IMR-90 (cell line): ENCODE data around the gene ABCB10. TPM values are rescaled to one million over a fixed set of nuclear protein-coding genes. Genes with fewer than 3 reads are reported as not detected.

ENCODE experiments used
- ATAC-seq: fragments of 200-7000 bp; cut with Tn5 transposase; 2 replicates; pipeline ENCODE4 v1.9.1; 2020; ENCODE audit warnings: low read depth, mild to moderate bottlenecking, moderate library complexity
- BruUV-seq: library from RNA; stranded (reverse); fragments of 400-500 nt; replicated peaks from 2 replicates; lab custom pipeline; 2021; lab: Mats Ljungman, UMichigan
- CTCF ChIA-PET: fragments of 300-600 bp; formaldehyde crosslinking; extraction: SDS; loops from one replicate; lab custom pipeline; 2021; ENCODE audit warnings: antibody characterized with exemption; lab: Yijun Ruan, JAX
- POLR2A ChIA-PET: fragments of 300-600 bp; sonication (Branson Sonifier 250); formaldehyde crosslinking; loops from one replicate; lab custom pipeline; 2022; ENCODE audit warnings: antibody characterized with exemption; ENCODE audit not compliant: unreplicated experiment; lab: Charles Lee
- DNase-seq: peaks from one replicate; pipeline ENCODE4 v3.0.0; 2013
- H2AFZ ChIP-seq: replicated peaks from 2 replicates; pipeline ENCODE3; 2013; ENCODE audit warnings: low read length, mild to moderate bottlenecking; ENCODE audit not compliant: poor library complexity
- H2AK5ac ChIP-seq: 2 replicates; pipeline ENCODE4 v1.6.1; 2013; ENCODE audit warnings: low read depth, low read length, inconsistent platforms
- H2AK9ac ChIP-seq: replicated peaks from 2 replicates; pipeline ENCODE3; 2013; ENCODE audit warnings: mild to moderate bottlenecking, low read depth, low read length, moderate library complexity; ENCODE audit not compliant: poor library complexity
- H2BK120ac ChIP-seq: 2 replicates; pipeline ENCODE4 v1.6.1; 2013; ENCODE audit warnings: low read depth, low read length, inconsistent platforms
- H2BK15ac ChIP-seq: 3 replicates; pipeline ENCODE4 v1.6.1; 2013; ENCODE audit warnings: low read depth, low read length, inconsistent platforms
- H2BK20ac ChIP-seq: 2 replicates; pipeline ENCODE4 v1.6.1; 2013; ENCODE audit warnings: low read depth, mild to moderate bottlenecking, inconsistent platforms, low read length, moderate library complexity
- H2BK5ac ChIP-seq: 2 replicates; pipeline ENCODE4 v1.6.1; 2013; ENCODE audit warnings: mild to moderate bottlenecking, low read depth, low read length, inconsistent platforms; ENCODE audit not compliant: poor library complexity, severe bottlenecking
- H3K14ac ChIP-seq: replicated peaks from 2 replicates; pipeline ENCODE4 v1.6.1; 2013; ENCODE audit warnings: low read depth, low read length, inconsistent platforms
- H3K18ac ChIP-seq: 2 replicates; pipeline ENCODE4 v1.6.1; 2013; ENCODE audit warnings: low read depth, low read length, control low read depth
- H3K23ac ChIP-seq: 2 replicates; pipeline ENCODE4 v1.6.1; 2013; ENCODE audit warnings: low read depth, low read length, inconsistent platforms
- H3K27ac ChIP-seq: 2 replicates; pipeline ENCODE4 v1.5.1; 2013; ENCODE audit warnings: mild to moderate bottlenecking, control low read depth, low read length; ENCODE audit not compliant: insufficient read depth
- H3K27me3 ChIP-seq: 2 replicates; pipeline ENCODE4 v1.6.1; 2013; ENCODE audit warnings: low read length; ENCODE audit not compliant: control insufficient read depth, insufficient read depth
- H3K36me3 ChIP-seq: 2 replicates; pipeline ENCODE4 v1.6.1; 2013; ENCODE audit warnings: low read length, mixed read lengths; ENCODE audit not compliant: control insufficient read depth, insufficient read depth
- H3K4ac ChIP-seq: 2 replicates; pipeline ENCODE4 v1.6.1; 2013; ENCODE audit warnings: low read depth, low read length, inconsistent platforms
- H3K4me1 ChIP-seq: 2 replicates; pipeline ENCODE4 v1.6.1; 2013; ENCODE audit warnings: low read length, mixed read lengths; ENCODE audit not compliant: control insufficient read depth, insufficient read depth
- H3K4me2 ChIP-seq: 2 replicates; pipeline ENCODE4 v1.6.1; 2013; ENCODE audit warnings: low read depth, mild to moderate bottlenecking, control low read depth, low read length, moderate library complexity
- H3K4me3 ChIP-seq: 2 replicates; pipeline ENCODE4 v1.5.1; 2013; ENCODE audit warnings: low read depth, mild to moderate bottlenecking, control low read depth, low read length, moderate library complexity; ENCODE audit not compliant: insufficient read depth
- H3K56ac ChIP-seq: 2 replicates; pipeline ENCODE4 v1.6.1; 2013; ENCODE audit warnings: low read length, inconsistent platforms; ENCODE audit not compliant: insufficient read depth; ENCODE audit errors: extremely low read depth
- H3K79me1 ChIP-seq, 2 experiments: 2 replicates each; pipeline ENCODE4 v1.6.1; 2013; ENCODE audit warnings: low read length in 2 of 2, inconsistent platforms in 1 of 2, low read depth in 1 of 2
- H3K9ac ChIP-seq: 2 replicates; pipeline ENCODE4 v1.6.1; 2013; ENCODE audit warnings: low read depth, low read length, control low read depth
- H3K9me1 ChIP-seq: 2 replicates; pipeline ENCODE4 v1.6.1; 2013; ENCODE audit warnings: low read length, inconsistent platforms; ENCODE audit not compliant: insufficient read depth
- H3K9me3 ChIP-seq: 2 replicates; pipeline ENCODE4 v1.6.1; 2013; ENCODE audit warnings: low read length; ENCODE audit not compliant: control insufficient read depth, insufficient read depth
- H4K20me1 ChIP-seq: 2 replicates; pipeline ENCODE4 v1.6.1; 2013; ENCODE audit warnings: low read length, inconsistent platforms; ENCODE audit not compliant: insufficient read depth
- H4K5ac ChIP-seq: 2 replicates; pipeline ENCODE4 v1.6.1; 2013; ENCODE audit warnings: mild to moderate bottlenecking, low read depth, low read length, control low read depth
- H4K8ac ChIP-seq, 2 experiments: 2 replicates each; pipeline ENCODE4 v1.6.1; 2013; ENCODE audit warnings: low read depth in 2 of 2, low read length in 2 of 2, control low read depth in 1 of 2, inconsistent platforms in 1 of 2
- H4K91ac ChIP-seq: 2 replicates; pipeline ENCODE4 v1.6.1; 2013; ENCODE audit warnings: low read depth, low read length, inconsistent platforms; ENCODE audit not compliant: insufficient read depth
- BHLHE40 ChIP-seq: fragments of 150-350 bp; IDR thresholded peaks from 2 replicates; pipeline ENCODE4 v1.6.1; 2016; ENCODE audit warnings: mild to moderate bottlenecking, low read depth, low read length
- CEBPB ChIP-seq: IDR thresholded peaks from 2 replicates; pipeline ENCODE4 v1.6.1; 2012; ENCODE audit warnings: low read depth, low read length, improper control_type of control experiment
- CHD1 ChIP-seq: IDR thresholded peaks from 2 replicates; pipeline ENCODE4 v1.6.1; 2012; ENCODE audit warnings: low read depth, low read length, improper control_type of control experiment
- FOS ChIP-seq: fragments of 150-350 bp; IDR thresholded peaks from 2 replicates; pipeline ENCODE4 v1.6.1; 2016; ENCODE audit warnings: low read depth, low read length
- MAFK ChIP-seq: IDR thresholded peaks from 2 replicates; pipeline ENCODE4 v1.6.1; 2012; ENCODE audit warnings: low read depth, low read length, improper control_type of control experiment
- MAZ ChIP-seq: IDR thresholded peaks from 2 replicates; pipeline ENCODE4 v1.6.1; 2012; ENCODE audit warnings: low read depth, mild to moderate bottlenecking, low read length, improper control_type of control experiment, moderate library complexity, borderline replicate concordance
- MXI1 ChIP-seq: IDR thresholded peaks from 2 replicates; pipeline ENCODE4 v1.6.1; 2012; ENCODE audit warnings: low read depth, mild to moderate bottlenecking, low read length, moderate library complexity, borderline replicate concordance
- NFE2L2 ChIP-seq: fragments of 150-350 bp; IDR thresholded peaks from 2 replicates; pipeline ENCODE4 v1.6.1; 2016; ENCODE audit warnings: low read depth, mild to moderate bottlenecking, low read length
- POLR2A ChIP-seq: IDR thresholded peaks from 2 replicates; pipeline ENCODE4 v1.6.1; 2012; ENCODE audit warnings: mild to moderate bottlenecking, low read depth, low read length
- RFX5 ChIP-seq: IDR thresholded peaks from 2 replicates; pipeline ENCODE4 v1.8.0; 2012; ENCODE audit warnings: low read depth, mild to moderate bottlenecking, low read length, moderate library complexity
- SMC3 ChIP-seq: fragments of 150-350 bp; IDR thresholded peaks from 2 replicates; pipeline ENCODE4 v1.6.1; 2016; ENCODE audit warnings: low read depth, mild to moderate bottlenecking, antibody characterized with exemption, low read length, moderate library complexity
- WGBS, 2 experiments: methylation state at CpG; one replicate each; pipeline versions ENCODE4 v1.1.5 to v1.1.7; 2013; ENCODE audit warnings: missing lambda C conversion rate in 2 of 2; ENCODE audit not compliant: insufficient read length in 1 of 2; ENCODE audit errors: extremely low coverage in 2 of 2; 5-methylcytosine and 5-hydroxymethylcytosine counted together
- dilution Hi-C: fragments of 300-500 bp; cut with HindIII; formaldehyde crosslinking; loops from one replicate; pipeline ENCODE4 v1.14.3; 2018; ENCODE audit warnings: low sequenced_read_pairs; ENCODE audit not compliant: unreplicated experiment
- in situ Hi-C: fragments of 300-500 bp; cut with MboI; formaldehyde crosslinking; loops from 3 replicates; pipeline ENCODE4 v1.14.3; 2019; ENCODE audit warnings: low sequenced_read_pairs, inconsistent platforms, mixed read lengths
- intact Hi-C: fragments of 100-400 bp; cut with micrococcal nuclease; formaldehyde crosslinking; loops from 2 replicates; pipeline ENCODE4 v1.10.0; 2022
- polyA plus RNA-seq, 3 experiments: library from polyadenylated mRNA; depleted of rRNA; stranded (reverse); fragments of >200 nt; gene quantifications; 2 replicates each; pipeline ENCODE4 v1.2.3, GENCODE V29; 2012; ENCODE audit warnings: low replicate concordance in 1 of 3
- total RNA-seq: library from RNA; depleted of rRNA; stranded (reverse); fragments of >200 nt; gene quantifications from 2 replicates; pipeline ENCODE4 v1.2.3, GENCODE V29; 2012
- TF ChIP-seq, protein P1 (sequence below): fragments of 150-350 bp; IDR thresholded peaks from 2 replicates; pipeline ENCODE4 v1.6.1; 2017; ENCODE audit warnings: mild to moderate bottlenecking, antibody characterized with exemption, low read length, low read depth
- TF ChIP-seq, protein P2 (sequence below): conservative IDR thresholded peaks from 2 replicates; pipeline ENCODE4 v1.5.1; 2012; ENCODE audit warnings: mild to moderate bottlenecking, low read depth, low read length, improper control_type of control experiment
- TF ChIP-seq, protein P3 (sequence below): fragments of 150-350 bp; IDR thresholded peaks from 2 replicates; pipeline ENCODE4 v1.6.1; 2016; ENCODE audit warnings: low read depth, mild to moderate bottlenecking, low read length, moderate library complexity, borderline replicate concordance

Gene ABCB10
- total and polyA plus RNA-seq, 2 of the 4 experiments (the other 2 are of a cell fraction): 6.5 to 10.9 TPM

DNA sequence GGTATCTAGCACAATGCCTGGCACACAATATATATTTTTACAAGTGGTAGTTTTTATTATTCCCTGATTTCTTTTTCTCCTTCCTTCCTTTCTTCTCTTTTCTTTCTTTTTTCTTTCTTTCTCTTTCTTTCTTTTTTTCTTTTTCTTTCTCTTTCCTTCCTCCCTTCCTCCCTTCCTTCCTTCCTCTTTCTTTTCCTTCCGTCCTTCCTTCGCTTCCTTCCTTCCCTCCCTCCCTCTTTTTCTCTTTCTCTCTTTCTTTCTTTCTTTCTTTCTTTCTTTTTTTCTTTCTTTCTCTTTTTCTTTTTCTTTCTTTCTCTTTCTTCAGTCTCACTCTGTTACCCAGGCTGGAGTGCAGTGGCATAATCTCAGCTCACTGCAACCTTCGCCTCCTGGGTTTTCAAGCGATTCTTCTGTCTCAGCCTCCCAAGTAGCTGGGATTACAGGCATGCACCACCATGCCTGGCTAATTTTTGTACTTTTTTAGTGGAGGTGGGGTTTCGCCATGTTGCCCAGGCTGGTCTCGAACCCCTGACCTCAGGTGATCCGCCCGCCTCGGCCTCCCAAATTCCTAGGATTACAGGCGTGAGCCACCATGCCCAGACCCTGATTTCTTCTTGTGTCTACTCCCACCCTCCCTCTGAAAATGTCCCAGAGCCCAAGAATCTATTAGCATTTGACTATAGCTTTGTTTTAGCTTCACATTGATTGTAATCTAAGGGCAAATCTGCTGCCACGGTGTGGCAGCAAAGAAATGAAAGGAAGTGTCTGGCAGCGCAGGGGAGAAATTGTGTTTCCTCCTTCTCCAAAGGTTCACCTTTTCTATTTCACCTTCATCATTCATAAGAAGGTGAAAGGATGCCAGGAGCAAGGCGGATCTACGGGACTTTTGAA, 19.9 kb upstream of the ABCB10 start:
- H3K56ac ChIP-seq: no peak overlapping the region
- in situ Hi-C loops (no loop called here), intact Hi-C loops (no loop called here), dilution Hi-C loops (no loop called here)
- no peak overlapping the region for H4K5ac ChIP-seq
- peaks cover 5% of the 10 kb centered on the region; the same call in 1 of the 2 replicates for H3K9me1 ChIP-seq
- H2BK120ac ChIP-seq: no peak overlapping the region
- no peaks in the 10 kb centered on the region for H3K36me3 ChIP-seq
- CTCF ChIA-PET: interaction anchor here (1.8 kb wide), 1 partner anchor 12 kb away, joined by 3 read pairs; no protein-coding TSS in a partner anchor
- H4K20me1 ChIP-seq: no peaks in the 10 kb centered on the region
- H3K4me2 ChIP-seq: no peak overlapping the region
- H3K9me3 ChIP-seq: no peaks in the 10 kb centered on the region
- H2BK15ac ChIP-seq: no peak overlapping the region
- no peaks in the 10 kb centered on the region for H3K27me3 ChIP-seq
- H2BK5ac ChIP-seq: no peak overlapping the region
- no peak overlapping the region for H4K8ac ChIP-seq
- no peak for DNase-seq
- POLR2A ChIA-PET: no interaction called here
- H2AK5ac ChIP-seq: no peak overlapping the region
- no peak overlapping the region for H3K4me3 ChIP-seq
- no peak overlapping the region for H2BK20ac ChIP-seq
- no peak overlapping the region for H2AK9ac ChIP-seq
- no peak overlapping the region for H2AFZ ChIP-seq
- no peak for ATAC-seq
- WGBS, 2 experiments: 80% methylated on average over 3 of the region's 14 CpGs; no CpG with 5 or more reads in 1 of the 2 experiments
- BruUV-seq: no TSS peak
- no peak overlapping the region for H3K9ac ChIP-seq
- no peaks in the 10 kb centered on the region for H3K79me1 ChIP-seq
- no peak overlapping the region for H3K14ac ChIP-seq
- no peak overlapping the region for H3K18ac ChIP-seq
- H3K4me1 ChIP-seq: peaks cover 2% of the 10 kb centered on the region; the same call in 1 of the 2 replicates
- no peak overlapping the region for H3K23ac ChIP-seq
- H3K4ac ChIP-seq: no peak overlapping the region
- H4K91ac ChIP-seq: no peak overlapping the region
- no peak overlapping the region for H3K27ac ChIP-seq
- TF ChIP-seq, protein P1, sequence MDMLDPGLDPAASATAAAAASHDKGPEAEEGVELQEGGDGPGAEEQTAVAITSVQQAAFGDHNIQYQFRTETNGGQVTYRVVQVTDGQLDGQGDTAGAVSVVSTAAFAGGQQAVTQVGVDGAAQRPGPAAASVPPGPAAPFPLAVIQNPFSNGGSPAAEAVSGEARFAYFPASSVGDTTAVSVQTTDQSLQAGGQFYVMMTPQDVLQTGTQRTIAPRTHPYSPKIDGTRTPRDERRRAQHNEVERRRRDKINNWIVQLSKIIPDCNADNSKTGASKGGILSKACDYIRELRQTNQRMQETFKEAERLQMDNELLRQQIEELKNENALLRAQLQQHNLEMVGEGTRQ: no peak
- TF ChIP-seq MAZ (no peak), RFX5 (no peak), FOS (no peak), BHLHE40 (no peak), SMC3 (no peak), MXI1 (no peak), CEBPB (no peak), MAFK (no peak), POLR2A (no peak), CHD1 (no peak), NFE2L2 (no peak)
- TF ChIP-seq, protein P2, sequence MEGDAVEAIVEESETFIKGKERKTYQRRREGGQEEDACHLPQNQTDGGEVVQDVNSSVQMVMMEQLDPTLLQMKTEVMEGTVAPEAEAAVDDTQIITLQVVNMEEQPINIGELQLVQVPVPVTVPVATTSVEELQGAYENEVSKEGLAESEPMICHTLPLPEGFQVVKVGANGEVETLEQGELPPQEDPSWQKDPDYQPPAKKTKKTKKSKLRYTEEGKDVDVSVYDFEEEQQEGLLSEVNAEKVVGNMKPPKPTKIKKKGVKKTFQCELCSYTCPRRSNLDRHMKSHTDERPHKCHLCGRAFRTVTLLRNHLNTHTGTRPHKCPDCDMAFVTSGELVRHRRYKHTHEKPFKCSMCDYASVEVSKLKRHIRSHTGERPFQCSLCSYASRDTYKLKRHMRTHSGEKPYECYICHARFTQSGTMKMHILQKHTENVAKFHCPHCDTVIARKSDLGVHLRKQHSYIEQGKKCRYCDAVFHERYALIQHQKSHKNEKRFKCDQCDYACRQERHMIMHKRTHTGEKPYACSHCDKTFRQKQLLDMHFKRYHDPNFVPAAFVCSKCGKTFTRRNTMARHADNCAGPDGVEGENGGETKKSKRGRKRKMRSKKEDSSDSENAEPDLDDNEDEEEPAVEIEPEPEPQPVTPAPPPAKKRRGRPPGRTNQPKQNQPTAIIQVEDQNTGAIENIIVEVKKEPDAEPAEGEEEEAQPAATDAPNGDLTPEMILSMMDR: no peak
- TF ChIP-seq, protein P3, sequence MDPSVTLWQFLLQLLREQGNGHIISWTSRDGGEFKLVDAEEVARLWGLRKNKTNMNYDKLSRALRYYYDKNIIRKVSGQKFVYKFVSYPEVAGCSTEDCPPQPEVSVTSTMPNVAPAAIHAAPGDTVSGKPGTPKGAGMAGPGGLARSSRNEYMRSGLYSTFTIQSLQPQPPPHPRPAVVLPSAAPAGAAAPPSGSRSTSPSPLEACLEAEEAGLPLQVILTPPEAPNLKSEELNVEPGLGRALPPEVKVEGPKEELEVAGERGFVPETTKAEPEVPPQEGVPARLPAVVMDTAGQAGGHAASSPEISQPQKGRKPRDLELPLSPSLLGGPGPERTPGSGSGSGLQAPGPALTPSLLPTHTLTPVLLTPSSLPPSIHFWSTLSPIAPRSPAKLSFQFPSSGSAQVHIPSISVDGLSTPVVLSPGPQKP: no peak
